ENCODE data around the gene ROM1.
"Not testable (repeated sequence)": the region's sequence is repeated elsewhere in the genome, so short reads cannot be mapped to it uniquely, and the experiment has no call there.

The ROM1 gene, protein sequence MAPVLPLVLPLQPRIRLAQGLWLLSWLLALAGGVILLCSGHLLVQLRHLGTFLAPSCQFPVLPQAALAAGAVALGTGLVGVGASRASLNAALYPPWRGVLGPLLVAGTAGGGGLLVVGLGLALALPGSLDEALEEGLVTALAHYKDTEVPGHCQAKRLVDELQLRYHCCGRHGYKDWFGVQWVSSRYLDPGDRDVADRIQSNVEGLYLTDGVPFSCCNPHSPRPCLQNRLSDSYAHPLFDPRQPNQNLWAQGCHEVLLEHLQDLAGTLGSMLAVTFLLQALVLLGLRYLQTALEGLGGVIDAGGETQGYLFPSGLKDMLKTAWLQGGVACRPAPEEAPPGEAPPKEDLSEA

DNA sequence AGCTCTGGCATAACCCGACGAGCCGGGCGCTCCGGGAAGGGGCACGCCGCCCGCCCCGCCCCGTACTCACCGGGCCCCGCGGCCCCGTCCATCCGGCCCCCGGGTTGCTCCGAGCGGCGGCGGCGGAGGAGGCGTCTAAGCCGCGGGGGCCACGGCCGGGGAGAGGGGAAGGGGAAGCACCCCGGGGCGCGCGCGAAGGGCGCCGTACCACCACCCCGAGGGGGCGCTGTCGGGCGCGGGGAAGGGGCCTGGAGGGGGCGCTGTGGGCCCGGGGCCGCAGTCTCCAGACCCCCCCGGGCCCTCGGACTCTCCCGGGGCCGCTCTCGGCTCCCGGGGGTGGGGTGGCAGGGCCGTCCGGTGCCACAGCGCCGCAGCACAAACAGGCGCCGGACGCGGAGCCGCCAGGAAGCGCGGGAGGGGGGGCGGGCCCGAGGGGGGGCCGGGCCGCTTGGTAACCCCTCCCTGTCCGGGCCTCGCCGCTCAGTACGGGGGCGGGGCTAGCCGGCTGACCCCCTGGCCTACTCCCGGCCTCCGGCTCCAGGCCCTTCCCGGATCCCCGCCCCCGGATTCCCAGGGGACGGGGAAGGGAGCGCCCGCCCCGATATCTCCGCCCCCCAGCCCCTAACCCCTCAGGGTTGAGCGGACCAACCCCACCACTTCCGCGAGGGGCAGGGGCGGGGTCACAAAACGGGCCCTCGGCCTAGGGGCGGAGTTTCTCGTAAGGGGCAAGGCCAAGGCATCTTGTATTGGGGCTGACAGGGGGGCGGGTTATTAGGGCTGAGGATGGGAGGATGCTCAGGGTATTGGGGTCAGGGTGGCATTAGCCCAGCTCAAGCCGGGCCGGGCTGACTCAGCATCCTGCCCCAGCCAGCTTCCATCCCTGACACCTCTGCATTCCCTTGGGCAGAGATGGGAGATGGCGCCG is at the start of gene ROM1, which contains the start of gene EML3:
TSS of gene ROM1 (plus strand) at position 892 of the 925 bp plus-strand sequence. CDS start at position 917, 25 bp downstream.
TSS of gene EML3 (minus strand) at position 410 of the 925 bp plus-strand sequence. CDS start at position 92, 318 bp downstream.
- DNase-seq, result peak; percentile 76

DNA sequence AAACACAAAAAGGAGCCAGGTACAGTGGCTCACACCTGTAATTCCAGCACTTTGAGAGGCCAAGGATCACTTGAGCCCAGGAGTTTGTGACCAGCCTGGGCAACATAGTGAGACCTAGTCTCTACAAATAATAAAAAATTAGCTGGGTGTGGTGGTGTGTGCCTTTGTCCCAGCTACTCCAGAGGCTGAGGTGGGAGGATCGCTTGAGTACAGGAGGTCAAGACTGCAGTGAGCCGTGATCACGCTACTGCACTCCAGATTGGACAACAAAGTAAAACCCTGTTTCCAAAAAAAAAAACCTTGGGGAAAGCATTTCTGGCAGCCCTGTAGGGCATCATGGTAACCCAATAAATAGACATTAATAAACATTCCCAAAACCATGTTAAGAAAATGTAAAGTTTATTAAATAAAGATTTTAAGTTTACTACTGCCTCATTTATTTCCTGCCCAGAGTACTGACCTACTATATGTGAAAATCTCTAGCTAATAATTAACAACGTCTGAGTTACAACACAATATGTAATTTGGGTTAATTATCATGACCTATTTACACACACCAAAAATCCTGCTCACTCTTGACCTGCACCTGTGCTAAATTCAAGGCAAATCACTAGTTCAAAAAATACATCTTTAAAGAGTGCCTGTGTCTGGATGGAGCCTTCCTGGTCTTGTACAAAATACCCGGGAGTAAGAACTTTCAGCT is 47.8 kb upstream of the ROM1 start:
- DNase-seq, result no peak

DNA sequence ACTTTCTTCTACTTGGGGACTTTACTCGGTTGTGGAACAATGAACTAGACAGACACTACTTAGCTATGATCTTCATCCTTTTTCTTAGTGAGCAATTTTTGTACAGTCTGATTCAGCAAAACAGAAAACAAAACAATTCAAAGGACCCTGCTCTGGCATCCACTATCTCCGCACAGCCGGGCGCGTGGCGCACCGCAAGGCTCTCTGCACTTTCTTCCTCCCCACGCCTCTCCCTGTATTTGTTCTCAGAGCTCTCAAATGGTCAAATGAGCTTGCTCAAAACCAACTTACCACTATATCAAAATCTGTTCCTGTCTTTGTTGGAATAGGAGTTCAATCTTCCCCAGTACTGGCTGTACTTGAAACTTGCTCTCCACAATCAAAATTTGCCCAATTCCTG is 46.8 kb upstream of the ROM1 start:
- DNase-seq, result no peak

DNA sequence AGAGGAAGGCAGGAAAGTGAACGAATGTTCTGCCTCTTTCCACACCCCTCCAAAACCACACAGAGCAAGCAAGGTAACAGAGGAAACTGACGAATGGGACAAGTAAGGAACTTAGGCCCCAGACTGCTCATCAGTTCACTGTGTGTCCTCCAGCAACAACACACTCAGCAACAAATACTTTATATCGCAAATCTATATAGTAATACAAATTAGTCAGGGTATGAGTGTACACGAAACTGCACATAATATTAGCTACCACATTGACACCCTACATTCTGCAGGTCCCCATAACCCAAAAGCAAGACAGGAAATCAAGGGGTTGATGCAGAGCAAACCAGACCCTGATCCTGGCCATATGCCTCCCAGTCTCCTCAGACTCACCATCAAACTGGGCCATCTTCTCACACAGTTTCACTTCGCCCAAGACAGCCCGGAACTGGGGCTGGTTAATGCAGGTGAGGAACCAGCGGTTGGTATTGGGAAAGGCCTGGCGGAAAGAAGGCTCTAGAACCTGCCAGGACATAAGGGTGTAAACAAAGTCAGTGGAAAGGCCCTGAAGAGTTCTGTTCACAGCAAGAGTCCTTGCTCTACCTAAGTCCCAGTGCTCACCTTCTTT is 45.9 kb upstream of the ROM1 start:
- DNase-seq, result no peak

DNA sequence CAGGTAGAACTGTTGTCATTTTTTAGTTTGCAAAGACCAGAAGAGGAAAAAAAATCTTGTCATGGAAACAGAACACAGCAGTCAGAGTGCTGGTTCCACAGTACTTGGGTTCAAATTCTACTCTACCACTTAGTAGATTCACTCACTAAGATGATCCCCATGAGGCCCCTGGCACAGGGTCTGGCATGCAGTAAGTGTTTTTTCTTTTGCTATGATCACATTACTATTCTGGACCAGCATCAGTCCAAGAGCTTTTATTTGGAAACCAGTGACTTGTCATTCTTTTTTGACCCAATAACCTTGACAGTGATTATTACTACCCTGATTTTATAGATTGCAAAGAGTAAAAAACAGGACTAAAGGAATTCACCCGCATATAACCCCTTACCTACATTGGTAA is 43.4 kb upstream of the ROM1 start:
- no peak for DNase-seq

DNA sequence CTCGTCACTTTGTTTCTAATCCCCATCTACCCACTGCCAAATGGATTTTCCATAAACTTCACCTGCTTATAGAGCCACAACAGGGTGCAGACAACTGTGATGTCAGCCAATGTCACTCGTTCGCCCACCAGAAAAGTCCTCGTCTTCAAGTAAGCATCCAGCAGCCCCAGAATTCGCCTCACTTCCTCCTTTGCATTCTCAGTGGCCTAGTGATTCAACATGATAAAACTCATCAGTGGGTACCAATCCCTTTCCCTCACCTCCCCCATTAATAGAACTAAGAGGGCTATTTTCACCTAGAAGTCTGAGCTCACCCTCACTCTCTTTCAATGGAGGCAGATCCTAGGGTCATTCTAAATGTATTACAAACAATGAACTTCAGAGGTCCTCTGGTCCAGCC is 42.2 kb upstream of the ROM1 start:
- DNase-seq, result not testable (repeated sequence)

DNA sequence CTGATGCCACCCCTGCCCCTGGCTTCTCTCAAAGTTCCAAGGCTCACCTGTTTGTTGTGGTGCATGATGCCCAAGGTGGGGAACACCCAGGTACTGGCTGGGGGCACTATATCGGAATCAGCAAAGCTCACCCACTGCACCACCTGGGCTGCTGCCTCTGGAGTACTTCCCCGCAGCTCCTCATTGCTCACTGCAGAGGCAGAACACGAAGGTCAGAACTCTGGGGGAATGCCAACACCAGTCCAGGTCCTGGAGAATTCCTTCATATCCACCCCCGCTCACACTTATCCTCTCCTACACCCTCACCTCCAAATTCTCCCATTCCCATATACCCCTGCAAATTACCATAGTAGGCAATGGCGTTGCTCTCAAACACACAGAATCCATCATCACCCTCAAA is 41.6 kb upstream of the ROM1 start:
- DNase-seq, result not testable (repeated sequence)

DNA sequence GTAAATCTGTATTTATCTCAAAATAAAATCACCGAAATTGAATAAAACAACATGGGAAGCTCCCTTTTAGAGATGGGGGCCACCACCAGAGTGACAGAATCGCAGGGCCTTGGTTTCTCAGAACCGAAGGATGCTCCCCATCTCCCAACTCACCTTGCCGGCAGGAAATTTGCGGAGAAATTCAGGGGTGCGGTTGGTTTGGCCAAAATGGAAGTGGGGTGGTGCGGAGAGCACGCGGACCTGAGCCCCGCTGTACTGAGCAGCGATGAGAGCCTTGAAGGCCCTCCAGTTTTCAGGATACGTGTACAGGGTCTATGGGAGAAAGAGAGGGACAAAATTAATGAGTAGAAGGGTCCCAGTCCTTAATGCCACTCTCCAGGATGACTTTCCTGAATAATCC is 40.6 kb upstream of the ROM1 start:
- no peak for DNase-seq

DNA sequence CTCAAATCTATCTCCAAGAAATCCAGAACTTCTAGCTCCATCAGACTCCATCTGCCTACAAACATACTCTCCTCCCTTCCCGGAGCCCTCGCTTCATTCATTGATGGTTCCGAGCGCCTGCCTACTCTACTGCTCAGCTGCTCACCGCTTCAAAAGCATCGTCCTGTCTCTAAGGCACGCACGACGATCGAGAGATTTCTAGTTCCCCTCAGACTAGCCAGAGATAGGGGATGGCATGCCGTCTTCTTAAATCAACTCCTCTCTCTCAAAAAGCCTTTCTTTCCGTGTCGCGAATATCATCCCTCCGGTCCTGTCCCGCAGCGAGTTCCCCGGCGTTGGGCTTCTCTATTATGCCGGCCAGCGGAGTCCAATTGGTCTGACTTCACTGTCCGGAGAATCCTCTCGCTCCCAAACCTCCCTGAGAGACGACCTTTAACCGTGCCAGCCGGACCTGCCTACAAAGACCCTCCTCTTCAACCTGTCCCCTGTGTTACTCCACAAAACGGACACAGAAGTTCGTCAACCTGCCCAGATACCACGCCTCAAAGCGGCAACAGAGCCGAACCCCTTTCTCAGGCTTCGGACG is 40.0 kb upstream of the ROM1 start:
- peak; percentile 33 for DNase-seq

DNA sequence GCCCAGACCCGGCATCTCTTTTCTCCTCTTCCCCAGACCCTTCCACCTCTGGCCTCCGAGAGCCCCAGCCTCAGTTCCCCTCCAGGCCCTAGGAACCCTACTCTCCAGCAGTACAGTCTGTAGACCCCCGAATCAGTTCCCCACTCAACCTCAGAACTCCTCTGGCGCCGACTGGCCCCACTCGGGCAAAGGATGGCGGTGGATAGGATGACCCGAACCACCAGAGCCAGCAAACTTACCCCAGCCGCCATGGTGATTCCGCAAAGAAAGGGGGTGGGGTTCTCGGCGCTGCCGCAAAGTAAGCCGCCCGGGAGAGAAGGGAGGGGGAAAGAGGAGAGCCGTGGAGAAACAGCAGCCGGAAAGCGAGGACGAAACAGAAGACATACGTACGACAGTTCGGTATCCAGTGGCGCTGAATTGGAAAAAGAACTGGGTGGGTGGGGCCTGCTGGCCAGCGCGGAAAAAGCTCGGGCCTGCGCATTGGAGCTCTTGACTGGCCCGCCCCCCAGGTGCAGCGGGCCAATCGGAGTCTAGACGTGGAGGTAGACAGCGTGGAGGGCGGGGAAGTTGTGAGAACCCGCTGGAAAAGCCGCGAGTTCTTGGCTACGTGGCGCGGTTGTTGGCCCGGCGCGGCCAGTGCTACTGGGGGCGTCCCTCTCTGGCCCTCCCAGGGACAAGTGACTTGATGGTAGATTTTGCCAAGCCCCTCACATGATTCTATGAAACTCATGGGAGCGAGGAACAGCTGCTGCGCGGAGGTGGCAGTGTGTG is 39.3 kb upstream of the ROM1 start, which contains the start of gene EEF1G:
TSS of gene EEF1G (minus strand) at position 300 of the 771 bp plus-strand sequence. CDS start at position 251, 49 bp downstream.
- DNase-seq, result peak; percentile 100

DNA sequence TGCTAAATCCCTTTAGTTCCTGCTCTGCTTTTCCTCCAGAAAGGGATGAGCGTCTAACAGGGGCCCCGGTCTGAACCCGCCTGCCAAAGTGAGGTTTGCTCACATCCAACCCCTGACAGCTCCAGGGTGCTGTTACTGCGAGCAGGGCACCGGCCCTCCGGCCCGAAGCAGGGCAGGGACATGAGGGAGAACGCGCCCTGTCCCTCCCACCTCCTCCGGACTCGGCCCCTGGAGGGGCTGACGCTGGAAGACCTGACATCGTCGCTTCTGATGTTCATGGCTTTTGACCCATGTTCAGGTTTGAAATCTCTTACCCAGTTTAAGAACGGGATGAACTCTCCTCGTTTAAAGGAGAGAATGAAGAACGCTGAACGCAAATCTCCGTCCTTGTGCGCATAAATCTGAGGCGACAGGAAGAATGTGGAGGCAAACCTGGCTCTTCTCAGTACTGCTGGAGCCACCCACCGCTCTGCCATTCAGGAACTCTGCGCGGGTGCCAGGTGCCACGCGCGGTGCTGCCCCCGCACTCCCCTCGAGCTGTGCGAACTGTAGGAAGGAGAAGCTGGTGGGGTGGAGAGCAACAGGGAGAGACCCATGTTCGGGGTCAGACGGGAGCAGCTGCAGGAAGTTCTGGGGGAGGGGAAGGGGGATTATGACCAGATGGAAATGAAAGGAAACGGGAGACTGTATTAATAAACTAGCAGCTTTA is 38.5 kb upstream of the ROM1 start:
- DNase-seq, result no peak

DNA sequence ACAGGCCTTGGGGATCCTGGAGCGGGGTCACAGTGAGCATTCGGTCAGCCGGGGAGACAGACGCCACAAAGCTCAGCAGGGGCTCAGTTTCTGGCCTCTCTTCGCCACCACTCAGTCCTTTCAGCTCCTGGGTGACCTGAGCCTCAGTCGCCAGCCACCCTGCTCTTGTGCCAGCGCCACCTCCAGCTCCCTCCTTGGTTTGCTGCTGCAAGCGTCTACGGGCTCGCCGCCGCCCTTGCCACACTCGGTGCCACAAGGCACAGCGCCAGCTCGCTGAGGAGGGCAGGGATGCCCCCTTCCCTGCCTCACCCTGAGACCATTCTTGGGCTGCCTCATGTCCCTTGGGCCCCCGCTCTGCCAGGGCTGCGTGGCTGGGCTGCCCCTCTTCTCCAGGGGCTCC is 37.9 kb upstream of the ROM1 start:
- DNase-seq, result no peak

DNA sequence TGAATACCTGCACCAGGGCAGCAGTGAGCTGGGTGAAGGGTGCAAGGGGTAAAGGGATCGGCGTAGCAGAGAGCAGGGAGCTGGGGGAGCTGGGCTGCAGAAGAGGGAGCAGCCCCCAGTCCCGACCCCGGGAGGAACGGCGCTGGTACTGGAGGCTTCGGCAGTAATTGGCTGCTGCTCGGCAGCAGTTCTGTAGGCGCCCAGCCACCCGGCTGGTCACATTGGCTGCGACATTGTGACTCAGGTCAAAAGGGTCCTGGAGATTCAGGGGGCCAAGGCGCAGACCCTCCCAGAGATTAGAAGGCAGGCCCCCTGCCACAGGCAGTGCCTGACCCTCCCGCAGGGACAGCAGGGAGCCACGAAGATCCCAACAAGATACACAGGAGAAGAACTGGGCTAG is 37.2 kb upstream of the ROM1 start:
- no peak for DNase-seq

DNA sequence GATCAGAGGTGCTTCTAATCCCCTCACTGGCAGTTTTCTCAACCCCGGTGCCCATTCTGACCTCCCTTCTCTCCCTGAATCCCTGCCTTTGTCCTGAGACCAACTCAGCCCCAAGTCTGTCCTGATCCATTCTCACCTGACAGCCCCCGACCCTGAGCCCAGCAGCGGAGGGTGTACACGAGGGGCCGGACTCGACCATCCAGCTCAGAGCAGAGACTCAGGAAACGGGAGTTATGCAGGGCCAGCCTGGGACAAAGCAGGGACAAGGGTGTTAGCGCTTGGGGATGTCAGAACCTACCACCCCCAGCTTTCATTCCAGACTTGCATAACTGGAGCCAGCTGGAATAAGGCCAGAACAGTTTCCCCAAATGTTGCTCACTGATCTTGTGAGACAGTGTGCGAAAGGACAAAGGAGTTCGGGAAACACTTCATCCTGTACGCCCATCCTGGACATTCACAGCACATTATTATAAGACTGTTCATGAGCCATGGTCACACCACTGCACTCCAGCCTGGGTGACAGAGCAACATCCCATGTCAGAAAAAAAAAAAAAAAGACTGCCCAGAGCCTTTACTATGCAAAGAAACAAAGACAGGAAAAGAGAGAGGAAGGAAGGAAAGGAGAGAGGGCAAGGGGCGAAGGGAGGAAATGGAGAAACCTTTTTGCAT is 35.9 kb upstream of the ROM1 start:
- DNase-seq, result no peak

DNA sequence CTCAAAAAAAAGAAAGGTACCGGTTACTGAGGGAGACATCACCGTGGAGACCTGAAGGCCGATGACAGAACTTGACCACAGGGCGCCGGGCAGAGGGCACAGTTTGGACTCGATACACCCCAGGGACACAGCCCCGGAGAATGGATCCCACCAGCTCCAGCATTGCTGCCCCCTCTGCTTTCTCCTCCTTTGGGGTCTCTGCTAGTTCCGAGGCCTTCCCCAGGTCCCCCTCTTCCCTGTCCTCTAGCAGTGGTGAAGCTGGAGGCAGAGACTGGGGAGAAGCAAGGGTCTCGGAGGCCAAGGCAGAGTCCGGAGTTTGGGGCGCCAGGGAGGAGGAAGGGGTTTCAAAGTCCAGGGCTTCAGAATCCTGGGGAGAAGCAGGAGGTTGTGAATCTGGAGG is 34.5 kb upstream of the ROM1 start:
- no peak for DNase-seq

DNA sequence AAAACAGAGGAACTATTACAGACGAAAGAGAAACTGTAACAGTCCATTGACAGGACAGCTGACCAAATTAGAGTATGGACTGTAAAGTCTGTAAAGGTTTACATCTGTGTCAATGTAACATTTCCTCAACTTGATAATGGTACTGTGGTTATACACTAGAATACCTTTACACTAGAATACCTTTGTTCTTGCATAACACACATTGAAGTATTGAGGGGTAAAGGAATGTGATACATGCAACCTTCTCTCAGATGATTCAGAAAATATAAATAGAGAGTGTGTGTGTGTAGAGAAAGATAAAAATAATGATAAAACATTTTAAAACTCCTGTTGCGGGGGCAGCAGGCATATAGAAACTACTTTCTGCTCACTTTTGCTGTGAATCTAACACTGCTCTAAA is 33.8 kb upstream of the ROM1 start:
- DNase-seq, result no peak

DNA sequence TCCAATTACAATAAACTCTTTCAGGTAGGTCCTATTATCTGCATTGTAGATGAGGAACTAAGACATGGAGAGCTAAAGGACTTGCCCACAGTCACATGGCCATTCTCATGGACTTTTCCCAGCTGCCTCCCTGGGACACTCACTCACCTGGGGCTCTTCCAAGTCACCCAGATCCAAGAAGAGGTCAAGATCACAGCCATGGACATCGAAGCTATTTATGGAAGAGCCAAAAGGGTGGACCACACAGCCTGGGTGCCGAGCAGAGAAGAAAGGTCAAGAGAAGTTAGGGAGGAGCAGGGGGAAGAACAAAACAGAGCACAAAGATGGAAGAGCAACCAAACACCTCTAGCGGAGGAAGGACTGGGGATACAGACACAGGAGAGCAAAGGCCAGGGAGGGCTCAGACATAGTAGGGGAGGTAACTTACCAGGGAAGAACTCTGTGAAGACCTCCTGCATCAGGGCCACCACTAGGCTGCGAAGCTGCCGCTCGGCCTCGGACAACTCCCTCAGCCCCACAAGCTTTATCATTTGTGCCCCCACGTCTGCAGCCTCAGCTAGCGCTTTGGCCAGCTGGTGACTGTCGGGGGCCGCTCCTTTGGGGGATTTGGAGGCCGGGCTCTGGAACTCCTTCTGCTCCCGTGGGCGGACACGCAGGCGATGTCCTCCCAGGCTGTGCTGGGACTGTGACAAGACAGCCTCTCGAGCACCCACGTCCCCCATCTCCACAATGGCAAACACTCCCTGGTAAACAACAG is 31.9 kb upstream of the ROM1 start:
- DNase-seq, result no peak

DNA sequence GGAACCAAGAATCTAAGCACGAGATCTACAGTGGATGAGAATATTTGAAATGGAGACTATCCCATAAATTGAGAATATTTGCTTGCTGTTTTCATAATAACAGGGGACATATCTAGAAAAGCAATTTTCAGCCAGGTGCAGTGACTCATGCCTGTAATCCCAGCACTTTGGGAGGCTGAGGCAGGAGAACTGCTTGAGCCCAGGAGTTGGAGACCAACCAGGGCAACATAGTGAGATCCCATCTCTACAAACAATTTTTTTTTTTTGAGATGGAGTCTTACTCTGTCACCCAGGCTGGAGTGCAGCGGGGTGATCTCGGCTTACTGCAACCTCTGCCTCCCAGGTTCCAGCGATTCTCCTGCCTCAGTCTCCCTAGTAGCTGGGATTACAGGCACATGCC is 31.3 kb upstream of the ROM1 start:
- not testable (repeated sequence) for DNase-seq

DNA sequence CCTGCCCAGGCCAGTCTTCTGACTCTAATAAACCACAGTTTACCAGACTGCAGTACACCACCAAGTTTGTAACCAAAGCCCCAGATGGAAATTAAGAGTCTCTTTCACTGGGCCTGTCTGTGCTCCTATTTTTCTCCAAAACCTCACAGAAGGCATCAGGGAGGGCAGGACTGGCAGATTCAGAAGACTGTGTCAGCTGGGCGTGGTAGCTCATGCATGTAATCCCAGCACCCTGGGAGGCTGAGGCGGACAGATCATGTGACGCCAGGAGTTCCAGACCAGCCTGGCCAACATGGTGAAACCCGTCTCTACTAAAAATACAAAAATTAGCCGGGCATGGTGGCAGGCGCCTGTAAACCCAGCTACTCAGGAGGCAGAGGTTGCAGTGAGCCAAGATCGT is 27.7 kb upstream of the ROM1 start:
- not testable (repeated sequence) for DNase-seq

Data from NCI-H345 (cell line).